ENCODE results near the gene LINC01488. TPM values are rescaled to one million over a fixed set of nuclear protein-coding genes. Genes with fewer than 3 reads are reported as not detected.

The LINC01488 gene
- total and polyA plus RNA-seq, 2 of the 13 experiments (the other 11 are each of a cell fraction or from before 2014, with no cell fraction given): 0.26 to 0.58 TPM

DNA sequence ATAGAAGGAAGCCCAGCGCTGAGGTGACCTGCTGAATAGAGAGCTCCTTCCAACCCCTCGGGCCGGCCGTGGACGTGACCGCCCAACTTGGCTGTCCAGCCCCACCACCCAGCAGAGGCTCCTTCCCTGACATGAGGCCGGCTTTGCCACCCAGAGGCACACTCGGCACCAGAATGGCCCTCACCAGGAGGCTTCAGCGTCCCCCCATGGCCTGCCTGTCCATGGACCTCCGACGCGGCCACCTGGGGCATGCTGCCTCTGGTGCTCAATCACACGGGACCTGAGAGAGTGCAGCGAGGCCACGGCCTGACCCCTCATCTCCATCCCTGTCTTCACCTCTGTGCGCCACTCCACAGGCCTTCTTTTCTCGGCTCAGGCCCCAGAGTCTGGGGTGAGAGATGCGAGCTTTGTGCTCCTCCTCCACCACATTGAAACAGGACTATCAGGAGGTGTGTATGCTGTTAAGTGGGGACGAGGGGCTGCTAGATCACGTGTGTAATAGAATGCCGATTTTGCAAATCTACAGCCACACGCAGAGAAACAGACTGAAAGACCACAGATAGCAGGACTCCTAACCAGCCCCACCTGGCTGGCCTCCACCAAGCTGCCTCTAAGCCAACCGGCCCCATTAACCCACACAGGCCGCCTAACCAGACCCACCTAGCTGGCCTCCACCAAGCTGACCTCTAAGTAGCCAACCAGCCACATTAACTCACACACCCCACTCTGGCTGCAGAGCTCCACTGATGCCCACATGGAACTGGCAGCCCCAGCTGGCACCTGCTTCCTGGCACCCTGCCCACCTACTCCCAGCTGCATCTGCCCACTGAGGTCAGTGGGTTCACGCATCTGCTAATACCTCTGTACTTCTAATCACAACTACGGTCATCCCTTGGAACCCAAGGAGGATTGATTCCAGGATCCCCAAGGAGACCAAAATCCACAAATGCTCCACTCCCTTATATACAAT, 20.7 kb downstream of the LINC01488 start:
- intact Hi-C loops (cut with micrococcal nuclease; ENCODE audit: unreplicated experiment) (no loop called here), in situ Hi-C loops (cut with HindIII; ENCODE audit: extremely low pct_ligation_motif_present, low pct_unique_long_range_greater_than_20kb) (no loop called here)
- Histone ChIP-seq H3K4me3 (replicated peaks in 1 of 3; ENCODE audit: insufficient read depth in 1 of 3, low read depth in 2 of 3, low read length in 3 of 3) (no peak overlapping the region), H3K79me2 (ENCODE audit: insufficient read depth, low read length) (no peaks in the 10 kb centered on the region), H3K9me3 (ENCODE audit: low read length) (no peaks in the 10 kb centered on the region), H3K4me1 (ENCODE audit: insufficient read depth, low read length) (peaks cover 31% of the 10 kb centered on the region), H3K27ac (ENCODE audit: extremely low read length, insufficient read depth, low read length) (no peak overlapping the region), H3K27me3 (ENCODE audit: control insufficient read depth in 1 of 2, insufficient read depth in 2 of 2, low read length in 2 of 2) (peaks cover 3 to 12% of the 10 kb centered on the region in 2 experiments; a peak in 3 of 5 replicates), H3K4me2 (ENCODE audit: low read depth, low read length) (no peak overlapping the region), H2AFZ (ENCODE audit: low read length) (no peak overlapping the region), H4K20me1 (ENCODE audit: insufficient read depth, low read length) (no peaks in the 10 kb centered on the region), H3K36me3 (replicated peaks in 1 of 2; ENCODE audit: control insufficient read depth in 1 of 2, insufficient read depth in 2 of 2, low read length in 2 of 2) (no peaks in the 10 kb centered on the region), H3K9ac (ENCODE audit: insufficient read depth, low read depth, low read length) (no peak overlapping the region)
- POLR2A ChIA-PET: no interaction called here
- no TSS peak for BruUV-seq (replicated peaks)
- no peak for FAIRE-seq
- CTCF ChIA-PET (ENCODE audit: low intra/inter-chr PET ratio, low total read pairs): no interaction called here
- no peak for DNase-seq (ENCODE audit: low spot score)
- 76% methylated on average over 16 of the region's 26 CpGs for WGBS (ENCODE audit: low lambda C conversion rate)
- ATAC-seq: no peak
- TF ChIP-seq, protein P1, sequence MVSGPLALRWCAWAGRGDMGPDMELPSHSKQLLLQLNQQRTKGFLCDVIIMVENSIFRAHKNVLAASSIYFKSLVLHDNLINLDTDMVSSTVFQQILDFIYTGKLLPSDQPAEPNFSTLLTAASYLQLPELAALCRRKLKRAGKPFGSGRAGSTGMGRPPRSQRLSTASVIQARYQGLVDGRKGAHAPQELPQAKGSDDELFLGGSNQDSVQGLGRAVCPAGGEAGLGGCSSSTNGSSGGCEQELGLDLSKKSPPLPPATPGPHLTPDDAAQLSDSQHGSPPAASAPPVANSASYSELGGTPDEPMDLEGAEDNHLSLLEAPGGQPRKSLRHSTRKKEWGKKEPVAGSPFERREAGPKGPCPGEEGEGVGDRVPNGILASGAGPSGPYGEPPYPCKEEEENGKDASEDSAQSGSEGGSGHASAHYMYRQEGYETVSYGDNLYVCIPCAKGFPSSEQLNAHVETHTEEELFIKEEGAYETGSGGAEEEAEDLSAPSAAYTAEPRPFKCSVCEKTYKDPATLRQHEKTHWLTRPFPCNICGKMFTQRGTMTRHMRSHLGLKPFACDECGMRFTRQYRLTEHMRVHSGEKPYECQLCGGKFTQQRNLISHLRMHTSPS (CRISPR knock-in tag; IDR thresholded peaks at IDR 0.05; ENCODE audit: low read depth): no peak
- TF ChIP-seq ZNF451 (CRISPR knock-in tag; IDR thresholded peaks at IDR 0.05) (no peak), ZNF790 (CRISPR knock-in tag; IDR thresholded peaks at IDR 0.05; ENCODE audit: borderline replicate concordance) (no peak), ZNF205 (CRISPR knock-in tag; IDR thresholded peaks at IDR 0.05) (no peak), MAFK (conservative IDR thresholded peaks at IDR 0.05 in 1 of 2, IDR thresholded peaks at IDR 0.05 in 1 of 2; ENCODE audit: low read length in 2 of 2) (peak; percentile 39 to 54; a peak in 3 of 4 replicates)
